Measurements from ENCODE around the gene LIPT2. TPM values are rescaled to one million over a fixed set of nuclear protein-coding genes. Genes with fewer than 3 reads are reported as not detected.

Gene LIPT2
- total RNA-seq, 6 experiments from 2014 or later, result 0.89 to 2.9 (median 2.1) TPM

DNA sequence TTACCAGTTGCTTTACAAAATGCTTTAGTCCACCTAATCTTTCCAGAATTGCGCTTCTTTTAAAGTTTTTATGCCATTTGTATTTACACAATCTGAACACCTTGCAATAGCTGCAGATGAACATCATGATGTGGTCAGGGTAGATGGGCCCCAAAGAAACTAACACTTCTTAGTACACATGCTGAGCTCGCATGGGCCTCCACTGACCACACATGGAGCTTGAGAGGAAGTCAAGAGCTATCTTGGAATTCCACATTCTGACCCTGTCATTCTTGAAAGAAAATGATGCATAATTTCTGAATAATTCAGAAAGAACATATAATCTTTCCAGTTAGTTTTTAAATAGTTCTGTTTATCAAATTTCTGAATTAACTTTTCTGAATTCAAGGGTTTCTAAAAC is 7.7 kb downstream of the LIPT2 start:
- Histone ChIP-seq H3K36me3 (no peaks in the 10 kb centered on the region), H3K27ac (no peak overlapping the region), H3K9me3 (no peaks in the 10 kb centered on the region), H3K4me1 (no peaks in the 10 kb centered on the region), H3K27me3 (no peaks in the 10 kb centered on the region), H3K4me3 (no peak overlapping the region)
- DNase-seq (no peak), ATAC-seq (no peak)
- TF ChIP-seq, protein P1, sequence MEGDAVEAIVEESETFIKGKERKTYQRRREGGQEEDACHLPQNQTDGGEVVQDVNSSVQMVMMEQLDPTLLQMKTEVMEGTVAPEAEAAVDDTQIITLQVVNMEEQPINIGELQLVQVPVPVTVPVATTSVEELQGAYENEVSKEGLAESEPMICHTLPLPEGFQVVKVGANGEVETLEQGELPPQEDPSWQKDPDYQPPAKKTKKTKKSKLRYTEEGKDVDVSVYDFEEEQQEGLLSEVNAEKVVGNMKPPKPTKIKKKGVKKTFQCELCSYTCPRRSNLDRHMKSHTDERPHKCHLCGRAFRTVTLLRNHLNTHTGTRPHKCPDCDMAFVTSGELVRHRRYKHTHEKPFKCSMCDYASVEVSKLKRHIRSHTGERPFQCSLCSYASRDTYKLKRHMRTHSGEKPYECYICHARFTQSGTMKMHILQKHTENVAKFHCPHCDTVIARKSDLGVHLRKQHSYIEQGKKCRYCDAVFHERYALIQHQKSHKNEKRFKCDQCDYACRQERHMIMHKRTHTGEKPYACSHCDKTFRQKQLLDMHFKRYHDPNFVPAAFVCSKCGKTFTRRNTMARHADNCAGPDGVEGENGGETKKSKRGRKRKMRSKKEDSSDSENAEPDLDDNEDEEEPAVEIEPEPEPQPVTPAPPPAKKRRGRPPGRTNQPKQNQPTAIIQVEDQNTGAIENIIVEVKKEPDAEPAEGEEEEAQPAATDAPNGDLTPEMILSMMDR (IDR thresholded peaks at IDR 0.05), result no peak
- no peak for TF ChIP-seq POLR2A (IDR thresholded peaks at IDR 0.05)
- WGBS (ENCODE audit: insufficient coverage, low coverage, low lambda C conversion rate, missing lambda C conversion rate), result 78% methylated on average over 2 of the region's 2 CpGs
- intact Hi-C loops (cut with DNase I), result no loop called here

DNA sequence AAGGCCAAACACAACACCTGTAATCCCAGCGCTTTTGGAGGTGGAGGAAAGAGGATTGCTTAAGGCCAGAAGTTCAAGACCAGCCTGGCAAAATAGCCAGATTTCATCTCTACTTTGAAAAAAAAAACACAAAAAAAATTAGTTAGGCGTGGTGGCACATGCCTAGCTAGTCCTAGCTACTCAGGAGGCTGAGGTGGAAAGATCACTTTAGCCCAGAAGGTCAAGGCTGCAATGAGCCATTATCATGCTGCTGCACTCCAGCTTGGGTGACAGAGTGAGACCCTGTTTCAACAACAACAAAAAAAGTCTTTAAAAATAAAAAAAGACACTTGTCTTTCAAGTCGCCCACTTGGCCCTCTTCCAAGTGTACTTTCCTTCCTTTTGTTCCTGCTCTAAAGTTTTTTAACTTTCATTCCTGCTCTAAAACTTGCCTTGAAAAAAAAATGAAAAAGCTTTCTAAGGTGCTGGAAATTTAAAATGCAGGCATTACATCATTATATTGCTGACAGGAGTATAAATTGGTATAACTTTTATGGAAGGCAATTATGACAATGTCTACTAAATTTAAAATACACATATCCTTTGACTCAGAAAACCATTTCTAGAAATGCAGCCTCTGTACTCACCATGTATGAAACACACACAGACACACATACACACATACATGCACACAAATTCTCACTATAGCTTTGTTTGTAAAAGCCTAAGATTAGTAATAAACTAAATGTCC is 12.7 kb downstream of the LIPT2 start:
- TF ChIP-seq, protein P1 (IDR thresholded peaks at IDR 0.05), result no peak
- TF ChIP-seq POLR2A (IDR thresholded peaks at IDR 0.05), result no peak
- Histone ChIP-seq H3K4me3 (no peak overlapping the region), H3K27ac (no peak overlapping the region), H3K36me3 (no peaks in the 10 kb centered on the region), H3K27me3 (no peaks in the 10 kb centered on the region), H3K9me3 (no peaks in the 10 kb centered on the region), H3K4me1 (no peaks in the 10 kb centered on the region)
- DNase-seq (no peak), ATAC-seq (no peak)
- intact Hi-C loops (cut with DNase I), result no loop called here
- 66% methylated on average over 3 of the region's 3 CpGs for WGBS (ENCODE audit: insufficient coverage, low coverage, low lambda C conversion rate, missing lambda C conversion rate)

DNA sequence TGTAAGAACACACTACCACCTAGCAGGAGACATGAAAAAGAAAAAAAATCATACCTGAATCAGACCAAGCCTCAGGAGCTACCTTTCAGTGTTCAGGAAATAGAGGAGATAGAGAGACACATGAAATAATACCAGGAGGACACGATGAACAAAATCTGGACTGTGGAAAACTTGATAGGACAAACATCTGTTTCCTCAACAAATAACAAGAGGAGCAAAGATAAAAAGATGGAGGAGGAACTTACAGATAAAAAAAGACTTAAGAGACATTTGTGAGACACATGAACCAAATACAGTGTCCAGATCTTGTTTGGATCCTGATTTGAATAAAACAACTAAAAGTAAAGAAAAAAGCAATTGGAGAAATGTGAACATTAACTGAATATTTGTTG is 13.8 kb downstream of the LIPT2 start:
- H3K4me1 ChIP-seq, result no peaks in the 10 kb centered on the region
- no peak overlapping the region for H3K27ac ChIP-seq
- DNase-seq (no peak), ATAC-seq (no peak)
- 27% methylated on average over 1 of the region's 1 CpG for WGBS (ENCODE audit: insufficient coverage, low coverage, low lambda C conversion rate, missing lambda C conversion rate)
- no peaks in the 10 kb centered on the region for H3K27me3 ChIP-seq
- intact Hi-C loops (cut with DNase I), result no loop called here
- H3K9me3 ChIP-seq, result no peaks in the 10 kb centered on the region
- TF ChIP-seq, protein P1 (IDR thresholded peaks at IDR 0.05), result no peak
- TF ChIP-seq POLR2A (IDR thresholded peaks at IDR 0.05), result no peak
- no peak overlapping the region for H3K4me3 ChIP-seq
- no peaks in the 10 kb centered on the region for H3K36me3 ChIP-seq

DNA sequence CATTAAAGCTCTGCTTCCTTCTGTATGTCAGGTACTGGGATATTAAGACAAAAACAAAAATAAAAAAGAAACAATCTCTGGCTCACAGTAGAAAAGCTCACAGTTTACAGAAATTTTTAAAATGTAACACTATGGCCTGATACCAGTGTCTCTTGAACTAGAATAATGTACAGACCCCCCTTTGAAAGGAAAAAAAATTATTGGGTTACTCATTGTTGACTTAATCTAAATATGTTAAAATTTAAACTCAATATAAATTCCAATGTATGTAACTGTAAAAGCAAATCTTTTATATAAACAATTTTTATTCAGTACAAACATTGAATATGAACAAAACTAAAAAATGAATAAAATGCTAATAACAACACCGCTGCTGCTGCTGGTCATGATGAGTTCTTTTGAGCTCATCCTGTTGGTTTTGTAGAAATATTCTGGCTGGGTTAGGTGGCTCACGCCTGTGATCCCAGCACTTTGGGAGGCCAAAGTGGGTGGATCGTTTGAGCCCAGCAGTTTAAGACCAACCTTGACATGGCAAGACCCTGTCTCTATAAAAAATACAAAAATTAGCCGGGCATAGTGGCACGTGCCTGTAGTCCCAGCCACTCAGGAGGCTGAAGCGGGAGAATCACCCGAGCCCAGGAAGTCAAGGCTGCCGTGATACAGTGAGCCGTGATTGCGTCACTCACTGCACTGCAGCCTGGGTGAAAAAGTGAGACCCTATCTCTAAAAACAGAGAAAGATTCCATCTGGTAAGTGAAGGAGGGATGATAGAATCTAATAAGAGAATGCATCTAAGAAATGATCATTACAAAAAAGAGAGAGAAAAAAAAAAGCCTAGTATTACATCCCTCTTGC is 14.4 kb downstream of the LIPT2 start:
- Histone ChIP-seq H3K27me3 (no peaks in the 10 kb centered on the region), H3K9me3 (no peaks in the 10 kb centered on the region), H3K36me3 (no peaks in the 10 kb centered on the region), H3K4me1 (no peaks in the 10 kb centered on the region), H3K4me3 (no peak overlapping the region), H3K27ac (no peak overlapping the region)
- 68% methylated on average over 10 of the region's 10 CpGs for WGBS (ENCODE audit: insufficient coverage, low coverage, low lambda C conversion rate, missing lambda C conversion rate)
- intact Hi-C loops (cut with DNase I), result no loop called here
- TF ChIP-seq POLR2A (IDR thresholded peaks at IDR 0.05), result no peak
- TF ChIP-seq, protein P1 (IDR thresholded peaks at IDR 0.05), result no peak
- DNase-seq (no peak), ATAC-seq (no peak)
